GM12878 (cell line): ENCODE measurements around the gene HES7. TPM values are rescaled to one million over a fixed set of nuclear protein-coding genes. Genes with fewer than 3 reads are reported as not detected.

Experiments
- ATAC-seq: fragments of 200-7000 bp; cut with Tn5 transposase; 3 replicates; pipeline ENCODE4 v1.9.1; 2020; ENCODE audit warnings: mild to moderate bottlenecking, moderate library complexity
- Bru-seq: library from RNA; stranded (reverse); fragments of 400-500 nt; gene quantifications from one replicate; lab custom pipeline; 2021; lab: Mats Ljungman, UMichigan
- BruChase-seq, 2 experiments: library from RNA; stranded (reverse); fragments of 400-500 nt; gene quantifications; one replicate each; lab custom pipeline; 2021; lab: Mats Ljungman, UMichigan
- BruUV-seq: library from RNA; stranded (reverse); fragments of 400-500 nt; replicated peaks from 2 replicates; lab custom pipeline; 2021; lab: Mats Ljungman, UMichigan
- CTCF ChIA-PET: fragments of 300-600 bp; sonication (Branson Sonifier 250); formaldehyde crosslinking; extraction: SDS; loops from one replicate; lab custom pipeline; 2021; ENCODE audit warnings: inconsistent platforms; lab: Yijun Ruan, JAX
- POLR2A ChIA-PET: fragments of 350-600 bp; formaldehyde crosslinking; extraction: SDS; loops from one replicate; lab custom pipeline; 2021; ENCODE audit warnings: inconsistent platforms; lab: Charles Lee
- RAD21 ChIA-PET: fragments of 300-600 bp; sonication (Branson Sonifier 250); formaldehyde crosslinking; loops from one replicate; lab custom pipeline; 2023; ENCODE audit warnings: antibody characterized with exemption; ENCODE audit not compliant: unreplicated experiment; lab: Charles Lee
- SMC1A ChIA-PET: fragments of 300-600 bp; sonication (Branson Sonifier 250); formaldehyde crosslinking; loops from one replicate; lab custom pipeline; 2023; ENCODE audit not compliant: unreplicated experiment, uncharacterized antibody; lab: Charles Lee
- DNase-seq: peaks from one replicate; pipeline ENCODE4 v3.0.0-alpha.2; 2011; ENCODE audit warnings: low read depth, low spot score
- FAIRE-seq: peaks from 3 replicates; lab custom pipeline; 2011; peaks lifted over from hg19 to GRCh38; lab: Jason Lieb, UNC
- H2AFZ ChIP-seq: 2 replicates; pipeline ENCODE4 v1.6.0; 2011; ENCODE audit warnings: low read depth, low read length, control low read depth; ENCODE audit not compliant: control insufficient read depth
- H3K27ac ChIP-seq: 2 replicates; pipeline ENCODE4 v1.5.1; 2011; ENCODE audit warnings: control low read depth; ENCODE audit not compliant: control insufficient read depth, insufficient read depth
- H3K27me3 ChIP-seq, 2 experiments: replicated peaks in 1 of 2; 2 replicates each; pipeline versions ENCODE4 v1.6.0 to v1.6.1; 2011; ENCODE audit warnings: low read length in 1 of 2; ENCODE audit not compliant: control insufficient read depth in 2 of 2, insufficient read depth in 2 of 2
- H3K36me3 ChIP-seq, 2 experiments: 2 replicates each; pipeline ENCODE4 v1.5.1; 2011; ENCODE audit warnings: low read length in 1 of 2; ENCODE audit not compliant: control insufficient read depth in 2 of 2, insufficient read depth in 2 of 2
- H3K4me1 ChIP-seq: 2 replicates; pipeline ENCODE4 v1.6.1; 2011; ENCODE audit warnings: mild to moderate bottlenecking, low read length, moderate library complexity, mixed read lengths; ENCODE audit not compliant: control insufficient read depth, insufficient read depth
- H3K4me2 ChIP-seq: 2 replicates; pipeline ENCODE4 v1.6.0; 2011; ENCODE audit warnings: control low read depth; ENCODE audit not compliant: control insufficient read depth, insufficient read depth
- H3K4me3 ChIP-seq: fragments of 200-600 bp; sonication (generic); 2 replicates; pipeline ENCODE4 v1.5.1; 2016
- H3K79me2 ChIP-seq: 2 replicates; pipeline ENCODE4 v1.6.0; 2011; ENCODE audit warnings: low read length; ENCODE audit not compliant: control insufficient read depth, insufficient read depth
- H3K9ac ChIP-seq: 2 replicates; pipeline ENCODE4 v1.8.0; 2011; ENCODE audit warnings: low read length, control low read depth, mixed read lengths; ENCODE audit not compliant: control insufficient read depth, insufficient read depth
- H3K9me3 ChIP-seq: replicated peaks from 3 replicates; pipeline ENCODE4 v1.5.1; 2011; ENCODE audit warnings: mild to moderate bottlenecking, low read length; ENCODE audit not compliant: control insufficient read depth, insufficient read depth
- H4K20me1 ChIP-seq: 2 replicates; pipeline ENCODE4 v1.6.0; 2011; ENCODE audit not compliant: control insufficient read depth, insufficient read depth
- ATF2 ChIP-seq: IDR thresholded peaks from 2 replicates; pipeline ENCODE4 v1.6.1; 2012; ENCODE audit warnings: low read length, inconsistent platforms
- BHLHE40 ChIP-seq, 2 experiments: fragments of 450-650 bp in 1 of 2; IDR thresholded peaks; 2 replicates each; pipeline ENCODE4 v1.6.1; 2011 to 2017; ENCODE audit warnings: low read depth in 2 of 2, borderline replicate concordance in 1 of 2, improper control_type of control experiment in 1 of 2, low read length in 1 of 2, mild to moderate bottlenecking in 1 of 2
- IKZF2 ChIP-seq, 2 experiments: fragments of 450-650 bp; IDR thresholded peaks; 2 replicates each; pipeline ENCODE4 v1.6.1; 2017; ENCODE audit warnings: mild to moderate bottlenecking in 2 of 2, moderate library complexity in 2 of 2
- MLLT1 ChIP-seq: fragments of 450-650 bp; IDR thresholded peaks from 2 replicates; pipeline ENCODE4 v1.6.1; 2016; ENCODE audit warnings: mild to moderate bottlenecking
- NR2F1 ChIP-seq: fragments of 450-650 bp; conservative IDR thresholded peaks from 2 replicates; pipeline ENCODE4 v1.6.1; 2017; ENCODE audit warnings: mild to moderate bottlenecking
- WGBS: methylation state at CpG from one replicate; pipeline ENCODE4 v1.1.6; 2016; ENCODE audit warnings: low lambda C conversion rate; ENCODE audit not compliant: insufficient replicate concordance, insufficient coverage; ENCODE audit errors: missing lambda C conversion rate; 5-methylcytosine and 5-hydroxymethylcytosine counted together
- in situ Hi-C: fragments of 300-500 bp; cut with MboI; formaldehyde crosslinking; loops from 9 replicates; pipeline ENCODE4 v1.14.3; 2018; ENCODE audit warnings: mixed read lengths
- intact Hi-C: fragments of 100-400 bp; cut with micrococcal nuclease; formaldehyde crosslinking; loops from one replicate; pipeline ENCODE4 v1.14.2; 2022; ENCODE audit not compliant: unreplicated experiment
- long read RNA-seq, 2 experiments: library from polyadenylated mRNA; unstranded; transcript quantifications; one replicate each; pipeline ENCODE4 v2.0.0, GENCODE V29; 2019 to 2020
- polyA minus RNA-seq, 3 experiments: library from RNA; depleted of rRNA, polyadenylated mRNA; stranded (reverse); fragments of >200 nt; gene quantifications; 2 replicates each; pipeline ENCODE4 v1.2.3, GENCODE V29; 2011
- polyA plus RNA-seq, 11 experiments: library from polyadenylated mRNA; depleted of rRNA in 4 of 11; unstranded in 6 of 11; stranded (reverse) in 5 of 11; fragments of >200 nt; fragmentation: Nextera tagmentation in 4 of 11; fragmentation: Illumina TruSeq in 1 of 11; extraction: Ambion mirVana in 4 of 11; extraction: Trizol in 1 of 11; gene quantifications; 1 replicate in 1 of 11; 2 replicates in 10 of 11; pipeline versions ENCODE4 v1.2.1 to v1.2.3, GENCODE V29; 2011 to 2016; ENCODE audit warnings: inconsistent platforms in 2 of 11, missing spikeins in 2 of 11, low read depth in 1 of 11
- total RNA-seq, 4 experiments: library from RNA; depleted of rRNA in 3 of 4; stranded (reverse); fragments of >200 nt in 3 of 4; fragmentation: Illumina TruSeq in 1 of 4; extraction: Trizol in 1 of 4; gene quantifications; 2 replicates each; pipeline versions ENCODE4 v1.2.1 to v1.2.3, GENCODE V29; 2013 to 2021

Gene HES7
- total RNA-seq (2013; cell fraction: nucleolus; rRNA removed): 1.8 and 2.2 TPM in 2 replicates
- total RNA-seq (2014; rRNA removed): 0.22 and 1.1 TPM in 2 replicates
- total RNA-seq (2014; rRNA removed; fragmentation: Illumina TruSeq; extraction: Trizol): 0.09 TPM in 1 of 2 replicates, not detected in the other
- 1.3 and 1.9 TPM in 2 replicates for total RNA-seq (2021)
- not detected for polyA plus RNA-seq (2011; ENCODE audit: low read depth)
- polyA plus RNA-seq (2011; rRNA removed): 0.27 and 0.38 TPM in 2 replicates
- 0.34 and 0.84 TPM in 2 replicates for polyA plus RNA-seq (2011; cell fraction: cytosol; rRNA removed)
- 8.3 and 9.4 TPM in 2 replicates for polyA plus RNA-seq (2011; cell fraction: nucleus; rRNA removed)
- polyA plus RNA-seq (2012): 0.65 and 0.66 TPM in 2 replicates
- polyA plus RNA-seq (2014; fragmentation: Illumina TruSeq; extraction: Trizol): not detected in 2 replicates
- polyA plus RNA-seq (2014; fragmentation: Nextera tagmentation; extraction: Ambion mirVana): under 1 TPM in 1 of 2 experiments, not detected in 1; 0.07 TPM
- 0.87 and 1.3 TPM in 2 replicates for polyA plus RNA-seq (2014; rRNA removed)
- polyA plus RNA-seq (2016; fragmentation: Nextera tagmentation; extraction: Ambion mirVana): under 1 TPM in 1 of 2 experiments, not detected in 1; 0.08 TPM
- polyA minus RNA-seq (2011; rRNA and poly(A)+ RNA removed): not detected in 2 replicates
- polyA minus RNA-seq (2011; cell fraction: cytosol; rRNA and poly(A)+ RNA removed): not detected in 2 replicates
- 0.36 and 0.48 TPM in 2 replicates for polyA minus RNA-seq (2011; cell fraction: nucleus; rRNA and poly(A)+ RNA removed)
- Bru-seq, nascent RNA: percentile 56 among the genes with signal in this experiment
- BruChase-seq, experiment 1, labeled RNA remaining after a 6-hour chase: percentile 58 among the genes with signal in this experiment
- BruChase-seq, experiment 2, labeled RNA remaining after a 2-hour chase: percentile 49 among the genes with signal in this experiment
- long read RNA-seq, experiment 1: 0 reads
- long read RNA-seq, experiment 2: 0 reads

DNA sequence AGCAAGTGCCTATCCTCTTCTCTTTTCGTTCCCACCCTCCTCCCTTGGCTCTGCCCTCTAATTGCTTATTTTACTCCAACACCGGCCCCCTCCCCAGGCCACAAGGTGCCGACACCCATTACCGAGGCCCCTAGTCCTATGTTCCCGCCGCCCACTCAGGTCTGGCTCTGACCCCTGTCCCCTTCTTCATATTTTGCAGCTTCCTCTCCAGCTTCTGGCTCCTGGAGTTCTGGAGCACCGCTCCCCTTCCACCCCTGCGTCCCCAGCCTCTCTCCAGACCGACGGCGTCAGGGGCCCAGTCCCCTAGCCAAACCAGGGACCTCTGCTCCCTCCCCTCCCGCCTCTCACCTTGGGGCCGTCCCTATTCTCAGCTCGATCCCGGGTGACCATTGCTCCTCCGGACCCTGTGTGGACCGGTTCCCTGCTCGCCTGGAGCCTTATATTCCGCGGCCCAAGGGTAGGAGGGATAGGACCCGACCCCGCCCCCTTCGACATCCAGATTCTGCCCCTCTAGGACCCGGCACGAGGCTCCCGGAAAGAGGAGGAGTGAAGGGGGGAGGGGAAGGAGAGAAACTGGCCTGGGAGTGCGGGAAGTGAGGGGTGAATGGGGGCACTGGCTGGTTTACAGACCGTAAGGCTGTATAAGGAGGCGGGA lies at the start of gene HES7:
Gene HES7 (minus strand): TSS at position 412 of the 655 bp plus-strand sequence. CDS start 22 bp downstream, at position 390.
- RAD21 ChIA-PET: interaction anchor here (0.6 to 2.6 kb wide), 6 partner anchors 14 to 98 kb away, joined by 3 to 16 read pairs (median 6); no protein-coding TSS in a partner anchor

More for the DNA sequence above, at the start of gene HES7:
- H3K27me3 ChIP-seq: peaks cover 5 to 9% of the 10 kb centered on the region in 2 experiments
- no peak within 1 kb of the TSS; the same call in 1 of the 2 replicates for H3K27ac ChIP-seq
- H3K9ac ChIP-seq: peak within 1 kb of the TSS; percentile 53
- SMC1A ChIA-PET: interaction anchor here (0.9 to 3.8 kb wide), 8 partner anchors 11 to 437 kb away, joined by 3 to 21 read pairs (median 4); partner anchors contain the start of gene TP53
- peak within 1 kb of the TSS; percentile 59 for H2AFZ ChIP-seq
- peak within 1 kb of the TSS; percentile 94 for H3K4me2 ChIP-seq
- FAIRE-seq: no peak
- 1% methylated on average over 28 of the region's 29 CpGs for WGBS
- intact Hi-C loops (loop anchor here (5.0 kb wide), 1 partner anchor 173 kb away; the partner anchor contains the start of gene SLC25A35), in situ Hi-C loops (no loop called here)
- BruUV-seq: no TSS peak
- no peaks in the 10 kb centered on the region for H3K9me3 ChIP-seq
- TF ChIP-seq IKZF2 (IDR thresholded peaks at IDR 0.05) (0 out of 4 replicates have a peak, but pooled peaks of 1 of the 2 experiments have one; percentile 9), ATF2 (no peak), BHLHE40 (IDR thresholded peaks at IDR 0.05; ENCODE audit: borderline replicate concordance in 1 of 2, low read depth in 2 of 2, low read length in 1 of 2) (peak in 1 of 2 experiments; percentile 17; a peak in 1 of 4 replicates), NR2F1 (peak; percentile 39; the same call in 1 of the 2 replicates), MLLT1 (no peak)
- TF ChIP-seq, all 136 proteins: peak for 3
- no peak for DNase-seq
- POLR2A ChIA-PET: interaction anchor here (0.7 to 3.9 kb wide), 6 partner anchors 10 to 63 kb away, joined by 3 to 19 read pairs (median 10); partner anchors contain the start of gene PER1
- no peak for ATAC-seq
- Histone ChIP-seq H3K4me3 (peak within 1 kb of the TSS; percentile 99), H3K79me2 (no peaks in the 10 kb centered on the region), H3K4me1 (peaks cover 36% of the 10 kb centered on the region), H4K20me1 (no peaks in the 10 kb centered on the region), H3K36me3 (no peaks in the 10 kb centered on the region)
- CTCF ChIA-PET: interaction anchor here (0.9 to 3.7 kb wide), 7 partner anchors 8 to 172 kb away, joined by 3 to 46 read pairs (median 4); partner anchors contain the start of gene SLC25A35
